K562 (cell line): ENCODE measurements around the gene C1orf167. TPM values are rescaled to one million over a fixed set of nuclear protein-coding genes. Genes with fewer than 3 reads are reported as not detected.

Source experiments
- BRD9 ChIP-seq: fragments of 450-650 bp; IDR thresholded peaks from 2 replicates; pipeline ENCODE4 v1.6.1; 2018; ENCODE audit warnings: low read depth; ENCODE audit not compliant: partially characterized antibody
- HDGF ChIP-seq: fragments of 450-650 bp; IDR thresholded peaks from 2 replicates; pipeline ENCODE4 v1.6.1; 2016
- HSF4 ChIP-seq: fragments of 250-450 bp; sonication (Bioruptor Pico); IDR thresholded peaks from 2 replicates; pipeline ENCODE4 v2.1.2; 2022; ENCODE audit warnings: mild to moderate bottlenecking, moderate library complexity, borderline replicate concordance
- KAT2B ChIP-seq: IDR thresholded peaks from one replicate; pipeline ENCODE4 v1.6.1; 2012; ENCODE audit warnings: low read depth, mild to moderate bottlenecking, control low read depth, inconsistent platforms, low read length, moderate library complexity
- KLF1 ChIP-seq: fragments of 450-650 bp; IDR thresholded peaks from 2 replicates; pipeline ENCODE4 v1.6.1; 2016; ENCODE audit warnings: missing genetic modification characterization, missing compliant biosample characterization
- LARP7 ChIP-seq: fragments of 450-650 bp; IDR thresholded peaks from 2 replicates; pipeline ENCODE4 v1.6.1; 2016
- MEIS2 ChIP-seq: fragments of 450-650 bp; IDR thresholded peaks from 2 replicates; pipeline ENCODE4 v1.6.1; 2014; ENCODE audit warnings: mild to moderate bottlenecking; ENCODE audit not compliant: partially characterized antibody
- NFE2 ChIP-seq: IDR thresholded peaks from 2 replicates; pipeline ENCODE4 v1.6.1; 2014; ENCODE audit warnings: antibody characterized with exemption, low read depth
- PHB2 ChIP-seq: fragments of 450-650 bp; IDR thresholded peaks from 2 replicates; pipeline ENCODE4 v1.6.1; 2017; ENCODE audit warnings: low read depth
- SP1 ChIP-seq: sonication (generic); formaldehyde crosslinking; IDR thresholded peaks from 2 replicates; pipeline ENCODE4 v1.8.1; 2022; ENCODE audit warnings: mild to moderate bottlenecking, missing genetic modification reagents
- TBP ChIP-seq: optimal IDR thresholded peaks from 2 replicates; pipeline ENCODE3; 2011; ENCODE audit warnings: low read depth, low read length, improper control_type of control experiment
- TEAD4 ChIP-seq, 2 experiments: sonication (generic) in 1 of 2; formaldehyde crosslinking in 1 of 2; IDR thresholded peaks; 2 replicates each; pipeline versions ENCODE4 v1.6.1 to v1.8.0; 2012 to 2022; ENCODE audit warnings: borderline replicate concordance in 1 of 2, inconsistent platforms in 1 of 2, low read length in 1 of 2, mild to moderate bottlenecking in 1 of 2, missing genetic modification reagents in 1 of 2
- YBX1 ChIP-seq: fragments of 450-650 bp; IDR thresholded peaks from 2 replicates; pipeline ENCODE4 v1.7.1; 2016; ENCODE audit warnings: mild to moderate bottlenecking
- ZNF584 ChIP-seq: fragments of 200-800 bp; sonication (Bioruptor generic); IDR thresholded peaks from 2 replicates; pipeline ENCODE4 v1.6.1; 2016; ENCODE audit warnings: low read depth, mild to moderate bottlenecking, missing genetic modification characterization, missing compliant biosample characterization
- ZNF717 ChIP-seq: fragments of 250-450 bp; sonication (Bioruptor Pico); IDR thresholded peaks from 2 replicates; pipeline ENCODE4 v1.5.0; 2021
- polyA plus RNA-seq, 8 experiments: library from polyadenylated mRNA; depleted of rRNA in 4 of 8; stranded (reverse) in 5 of 8; unstranded in 3 of 8; fragments of >200 nt; fragmentation: Nextera tagmentation in 2 of 8; fragmentation: Illumina TruSeq in 1 of 8; extraction: Ambion mirVana in 2 of 8; extraction: Trizol in 1 of 8; gene quantifications; 2 replicates each; pipeline versions ENCODE4 v1.2.1 to v1.2.3, GENCODE V29; 2011 to 2014; ENCODE audit warnings: inconsistent platforms in 1 of 8, missing spikeins in 1 of 8
- total RNA-seq, 7 experiments: library from RNA; depleted of rRNA in 6 of 7; stranded (reverse); fragments of >200 nt in 6 of 7; fragmentation: Illumina TruSeq in 2 of 7; extraction: Trizol in 2 of 7; gene quantifications; 2 replicates each; pipeline versions ENCODE4 v1.2.1 to v1.2.3, GENCODE V29; 2011 to 2021; ENCODE audit warnings: low replicate concordance in 1 of 7
- TF ChIP-seq, protein P1 (sequence below): fragments of 200-800 bp; sonication (Bioruptor generic); IDR thresholded peaks from 2 replicates; pipeline ENCODE4 v1.6.1; 2016; ENCODE audit warnings: missing genetic modification characterization, missing compliant biosample characterization
- TF ChIP-seq, protein P2 (sequence below): fragments of 450-650 bp; IDR thresholded peaks from 2 replicates; pipeline ENCODE4 v1.6.1; 2016; ENCODE audit warnings: missing biosample characterization, missing genetic modification characterization
- TF ChIP-seq, protein P3 (sequence below), 2 experiments: fragments of 450-650 bp in 1 of 2; sonication (generic) in 1 of 2; formaldehyde crosslinking; conservative IDR thresholded peaks; 2 replicates each; pipeline versions ENCODE4 v1.4.0 to v1.8.1; 2020 to 2022; ENCODE audit warnings: mild to moderate bottlenecking in 1 of 2, missing genetic modification reagents in 1 of 2
- TF ChIP-seq, protein P4 (sequence below): fragments of 450-650 bp; IDR thresholded peaks from 2 replicates; pipeline ENCODE4 v1.6.1; 2018; ENCODE audit not compliant: partially characterized antibody

Gene C1orf167
- total and polyA plus RNA-seq, 9 of the 15 experiments (the other 6 are each of a cell fraction or from before 2014, with no cell fraction given) = 0.22 to 0.86 (median 0.31) TPM; not detected in 2

DNA sequence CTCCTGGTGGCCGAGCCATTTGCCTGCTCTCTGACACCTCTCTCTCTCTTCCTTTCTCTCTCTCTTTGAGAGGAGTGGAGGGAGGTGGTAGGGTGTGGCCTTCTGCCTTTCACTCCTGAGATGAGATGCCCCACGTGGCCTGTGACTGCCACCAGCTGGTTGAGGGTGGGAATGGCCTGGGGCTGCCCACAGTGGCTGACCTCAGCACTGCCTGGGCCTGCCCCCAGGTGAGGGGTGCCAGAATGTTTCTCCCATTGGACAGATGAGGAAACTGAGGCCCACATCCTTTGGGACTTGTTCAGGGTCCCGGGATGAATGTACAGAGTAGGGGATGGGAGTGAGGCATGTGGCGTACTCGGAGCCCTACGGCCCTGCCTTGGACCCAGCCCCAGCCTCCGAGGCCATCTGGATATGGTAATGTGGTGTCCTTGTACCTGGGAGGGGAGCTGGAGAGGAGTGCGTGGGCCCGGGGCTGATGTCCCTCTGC, 12.7 kb upstream of the C1orf167 start (continued):
- TF ChIP-seq, protein P1, sequence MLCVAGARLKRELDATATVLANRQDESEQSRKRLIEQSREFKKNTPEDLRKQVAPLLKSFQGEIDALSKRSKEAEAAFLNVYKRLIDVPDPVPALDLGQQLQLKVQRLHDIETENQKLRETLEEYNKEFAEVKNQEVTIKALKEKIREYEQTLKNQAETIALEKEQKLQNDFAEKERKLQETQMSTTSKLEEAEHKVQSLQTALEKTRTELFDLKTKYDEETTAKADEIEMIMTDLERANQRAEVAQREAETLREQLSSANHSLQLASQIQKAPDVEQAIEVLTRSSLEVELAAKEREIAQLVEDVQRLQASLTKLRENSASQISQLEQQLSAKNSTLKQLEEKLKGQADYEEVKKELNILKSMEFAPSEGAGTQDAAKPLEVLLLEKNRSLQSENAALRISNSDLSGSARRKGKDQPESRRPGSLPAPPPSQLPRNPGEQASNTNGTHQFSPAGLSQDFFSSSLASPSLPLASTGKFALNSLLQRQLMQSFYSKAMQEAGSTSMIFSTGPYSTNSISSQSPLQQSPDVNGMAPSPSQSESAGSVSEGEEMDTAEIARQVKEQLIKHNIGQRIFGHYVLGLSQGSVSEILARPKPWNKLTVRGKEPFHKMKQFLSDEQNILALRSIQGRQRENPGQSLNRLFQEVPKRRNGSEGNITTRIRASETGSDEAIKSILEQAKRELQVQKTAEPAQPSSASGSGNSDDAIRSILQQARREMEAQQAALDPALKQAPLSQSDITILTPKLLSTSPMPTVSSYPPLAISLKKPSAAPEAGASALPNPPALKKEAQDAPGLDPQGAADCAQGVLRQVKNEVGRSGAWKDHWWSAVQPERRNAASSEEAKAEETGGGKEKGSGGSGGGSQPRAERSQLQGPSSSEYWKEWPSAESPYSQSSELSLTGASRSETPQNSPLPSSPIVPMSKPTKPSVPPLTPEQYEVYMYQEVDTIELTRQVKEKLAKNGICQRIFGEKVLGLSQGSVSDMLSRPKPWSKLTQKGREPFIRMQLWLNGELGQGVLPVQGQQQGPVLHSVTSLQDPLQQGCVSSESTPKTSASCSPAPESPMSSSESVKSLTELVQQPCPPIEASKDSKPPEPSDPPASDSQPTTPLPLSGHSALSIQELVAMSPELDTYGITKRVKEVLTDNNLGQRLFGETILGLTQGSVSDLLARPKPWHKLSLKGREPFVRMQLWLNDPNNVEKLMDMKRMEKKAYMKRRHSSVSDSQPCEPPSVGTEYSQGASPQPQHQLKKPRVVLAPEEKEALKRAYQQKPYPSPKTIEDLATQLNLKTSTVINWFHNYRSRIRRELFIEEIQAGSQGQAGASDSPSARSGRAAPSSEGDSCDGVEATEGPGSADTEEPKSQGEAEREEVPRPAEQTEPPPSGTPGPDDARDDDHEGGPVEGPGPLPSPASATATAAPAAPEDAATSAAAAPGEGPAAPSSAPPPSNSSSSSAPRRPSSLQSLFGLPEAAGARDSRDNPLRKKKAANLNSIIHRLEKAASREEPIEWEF = no peak
- TF ChIP-seq HSF4 (CRISPR knock-in tag) (no peak), TBP (peak; percentile 23), HDGF (0 out of 2 replicates have a peak, but pooled peaks have one; percentile 71), ZNF584 (no peak), YBX1 (no peak), LARP7 (no peak), KLF1 (tag) (peak; percentile 87), MEIS2 (peak; percentile 4), ZNF717 (CRISPR knock-in tag) (no peak), TEAD4 (IDR thresholded peaks at IDR 0.05; ENCODE audit: low read length) (peak; percentile 20; the same call in 1 of the 2 replicates), TEAD4 (CRISPR knock-in tag; IDR thresholded peaks at IDR 0.05; ENCODE audit: borderline replicate concordance) (no peak), KAT2B (no peak), PHB2 (no peak), BRD9 (no peak), SP1 (peak; percentile 71; the same call in 1 of the 2 replicates), NFE2 (0 out of 2 replicates have a peak, but pooled peaks have one; percentile 25)
- TF ChIP-seq, protein P2, sequence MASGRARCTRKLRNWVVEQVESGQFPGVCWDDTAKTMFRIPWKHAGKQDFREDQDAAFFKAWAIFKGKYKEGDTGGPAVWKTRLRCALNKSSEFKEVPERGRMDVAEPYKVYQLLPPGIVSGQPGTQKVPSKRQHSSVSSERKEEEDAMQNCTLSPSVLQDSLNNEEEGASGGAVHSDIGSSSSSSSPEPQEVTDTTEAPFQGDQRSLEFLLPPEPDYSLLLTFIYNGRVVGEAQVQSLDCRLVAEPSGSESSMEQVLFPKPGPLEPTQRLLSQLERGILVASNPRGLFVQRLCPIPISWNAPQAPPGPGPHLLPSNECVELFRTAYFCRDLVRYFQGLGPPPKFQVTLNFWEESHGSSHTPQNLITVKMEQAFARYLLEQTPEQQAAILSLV (tag) = no peak
- TF ChIP-seq, protein P3, sequence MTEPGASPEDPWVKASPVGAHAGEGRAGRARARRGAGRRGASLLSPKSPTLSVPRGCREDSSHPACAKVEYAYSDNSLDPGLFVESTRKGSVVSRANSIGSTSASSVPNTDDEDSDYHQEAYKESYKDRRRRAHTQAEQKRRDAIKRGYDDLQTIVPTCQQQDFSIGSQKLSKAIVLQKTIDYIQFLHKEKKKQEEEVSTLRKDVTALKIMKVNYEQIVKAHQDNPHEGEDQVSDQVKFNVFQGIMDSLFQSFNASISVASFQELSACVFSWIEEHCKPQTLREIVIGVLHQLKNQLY (CRISPR knock-in tag; conservative IDR thresholded peaks at IDR 0.05) = peak; percentile 51 to 54; a peak in 2 of 4 replicates
- TF ChIP-seq, protein P4, sequence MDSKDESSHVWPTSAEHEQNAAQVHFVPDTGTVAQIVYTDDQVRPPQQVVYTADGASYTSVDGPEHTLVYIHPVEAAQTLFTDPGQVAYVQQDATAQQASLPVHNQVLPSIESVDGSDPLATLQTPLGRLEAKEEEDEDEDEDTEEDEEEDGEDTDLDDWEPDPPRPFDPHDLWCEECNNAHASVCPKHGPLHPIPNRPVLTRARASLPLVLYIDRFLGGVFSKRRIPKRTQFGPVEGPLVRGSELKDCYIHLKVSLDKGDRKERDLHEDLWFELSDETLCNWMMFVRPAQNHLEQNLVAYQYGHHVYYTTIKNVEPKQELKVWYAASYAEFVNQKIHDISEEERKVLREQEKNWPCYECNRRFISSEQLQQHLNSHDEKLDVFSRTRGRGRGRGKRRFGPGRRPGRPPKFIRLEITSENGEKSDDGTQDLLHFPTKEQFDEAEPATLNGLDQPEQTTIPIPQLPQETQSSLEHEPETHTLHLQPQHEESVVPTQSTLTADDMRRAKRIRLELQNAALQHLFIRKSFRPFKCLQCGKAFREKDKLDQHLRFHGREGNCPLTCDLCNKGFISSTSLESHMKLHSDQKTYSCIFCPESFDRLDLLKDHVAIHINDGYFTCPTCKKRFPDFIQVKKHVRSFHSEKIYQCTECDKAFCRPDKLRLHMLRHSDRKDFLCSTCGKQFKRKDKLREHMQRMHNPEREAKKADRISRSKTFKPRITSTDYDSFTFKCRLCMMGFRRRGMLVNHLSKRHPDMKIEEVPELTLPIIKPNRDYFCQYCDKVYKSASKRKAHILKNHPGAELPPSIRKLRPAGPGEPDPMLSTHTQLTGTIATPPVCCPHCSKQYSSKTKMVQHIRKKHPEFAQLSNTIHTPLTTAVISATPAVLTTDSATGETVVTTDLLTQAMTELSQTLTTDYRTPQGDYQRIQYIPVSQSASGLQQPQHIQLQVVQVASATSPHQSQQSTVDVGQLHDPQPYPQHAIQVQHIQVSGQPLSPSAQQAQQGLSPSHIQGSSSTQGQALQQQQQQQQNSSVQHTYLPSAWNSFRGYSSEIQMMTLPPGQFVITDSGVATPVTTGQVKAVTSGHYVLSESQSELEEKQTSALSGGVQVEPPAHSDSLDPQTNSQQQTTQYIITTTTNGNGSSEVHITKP = no peak
